Liver (tissue), 9 donors: ENCODE results near the gene LAMA5. TPM values are rescaled to one million over a fixed set of nuclear protein-coding genes. Genes with fewer than 3 reads are reported as not detected.

Experiments
- DNase-seq: peaks from one replicate; pipeline ENCODE4 v3.0.0-alpha.2; 2017; ENCODE audit warnings: low spot score
- H3K27ac ChIP-seq, 2 donors: one replicate each; pipeline ENCODE4 v1.7.0; 2013; ENCODE audit warnings: inconsistent platforms in 2 of 2, low read length in 2 of 2, control low read depth in 1 of 2, low read depth in 1 of 2, mild to moderate bottlenecking in 1 of 2
- H3K27me3 ChIP-seq, 4 donors: one replicate each; pipeline versions ENCODE4 v1.6.1 to v1.7.0; 2013; ENCODE audit warnings: low read length in 3 of 4, inconsistent platforms in 1 of 4, mild to moderate bottlenecking in 1 of 4, moderate library complexity in 1 of 4; ENCODE audit not compliant: control insufficient read depth in 4 of 4, insufficient read depth in 4 of 4
- H3K36me3 ChIP-seq, 4 donors: one replicate each; pipeline versions ENCODE4 v1.6.1 to v1.7.0; 2013; ENCODE audit warnings: low read length in 3 of 4, mild to moderate bottlenecking in 3 of 4, low read depth in 1 of 4, moderate library complexity in 1 of 4; ENCODE audit not compliant: control insufficient read depth in 4 of 4, insufficient read depth in 3 of 4
- H3K4me1 ChIP-seq, 4 donors: one replicate each; pipeline versions ENCODE4 v1.6.1 to v1.7.0; 2013; ENCODE audit warnings: low read length in 3 of 4, mild to moderate bottlenecking in 3 of 4, moderate library complexity in 1 of 4; ENCODE audit not compliant: control insufficient read depth in 4 of 4, insufficient read depth in 4 of 4
- H3K4me3 ChIP-seq, 3 donors: one replicate each; pipeline versions ENCODE4 v1.6.1 to v1.7.0; 2013; ENCODE audit warnings: low read length in 3 of 3, control low read depth in 1 of 3, low read depth in 1 of 3, mild to moderate bottlenecking in 1 of 3
- H3K9ac ChIP-seq, 2 donors: one replicate each; pipeline ENCODE4 v1.7.0; 2013; ENCODE audit warnings: low read length in 2 of 2, mild to moderate bottlenecking in 2 of 2, moderate library complexity in 2 of 2, control low read depth in 1 of 2, low read depth in 1 of 2
- H3K9me3 ChIP-seq, 4 donors: one replicate each; pipeline versions ENCODE4 v1.6.1 to v1.7.0; 2013; ENCODE audit warnings: low read length in 3 of 4; ENCODE audit not compliant: control insufficient read depth in 4 of 4
- ATF3 ChIP-seq: IDR thresholded peaks from 2 replicates; pipeline ENCODE4 v1.6.1; 2016; ENCODE audit warnings: antibody characterized with exemption
- CTCF ChIP-seq: fragments of 150-350 bp; IDR thresholded peaks from 2 replicates; pipeline ENCODE4 v1.5.1; 2017; ENCODE audit warnings: improper control_type of control experiment, low read depth, low read length; ENCODE audit not compliant: missing input control
- EGR1 ChIP-seq, 2 donors: IDR thresholded peaks; 2 replicates each; pipeline ENCODE4 v1.6.1; 2016 to 2018; ENCODE audit warnings: antibody characterized with exemption in 2 of 2, low read depth in 2 of 2
- FOXA1 ChIP-seq: IDR thresholded peaks from 2 replicates; pipeline ENCODE4 v1.6.1; 2016; ENCODE audit warnings: antibody characterized with exemption
- FOXA2 ChIP-seq: IDR thresholded peaks from 2 replicates; pipeline ENCODE4 v1.6.1; 2016; ENCODE audit warnings: antibody characterized with exemption
- GABPA ChIP-seq, 2 donors: IDR thresholded peaks in 1 of 2; conservative IDR thresholded peaks in 1 of 2; 2 replicates each; pipeline ENCODE4 v1.6.1; 2016; ENCODE audit warnings: antibody characterized with exemption in 2 of 2, mild to moderate bottlenecking in 1 of 2, moderate library complexity in 1 of 2
- HNF4A ChIP-seq, 2 donors: conservative IDR thresholded peaks; 2 replicates each; pipeline ENCODE4 v1.6.1; 2016; ENCODE audit warnings: antibody characterized with exemption in 2 of 2, mild to moderate bottlenecking in 2 of 2
- HNF4G ChIP-seq: IDR thresholded peaks from 2 replicates; pipeline ENCODE4 v1.6.1; 2016; ENCODE audit warnings: antibody characterized with exemption
- JUND ChIP-seq, 2 donors: IDR thresholded peaks; 2 replicates each; pipeline ENCODE4 v1.6.1; 2016; ENCODE audit warnings: antibody characterized with exemption in 2 of 2
- MAX ChIP-seq: IDR thresholded peaks from 2 replicates; pipeline ENCODE4 v1.6.1; 2016; ENCODE audit warnings: antibody characterized with exemption
- NR2F2 ChIP-seq: IDR thresholded peaks from 2 replicates; pipeline ENCODE4 v1.6.1; 2016; ENCODE audit warnings: antibody characterized with exemption
- RAD21 ChIP-seq, 2 donors: IDR thresholded peaks; 2 replicates each; pipeline ENCODE4 v1.6.1; 2016; ENCODE audit warnings: antibody characterized with exemption in 2 of 2, mild to moderate bottlenecking in 2 of 2
- REST ChIP-seq: IDR thresholded peaks from 2 replicates; pipeline ENCODE4 v1.6.1; 2016; ENCODE audit warnings: antibody characterized with exemption, mild to moderate bottlenecking
- RXRA ChIP-seq, 2 donors: IDR thresholded peaks; 2 replicates each; pipeline ENCODE4 v1.6.1; 2017 to 2018; ENCODE audit warnings: antibody characterized with exemption in 2 of 2, mild to moderate bottlenecking in 1 of 2
- SP1 ChIP-seq: IDR thresholded peaks from 2 replicates; pipeline ENCODE4 v1.6.1; 2018; ENCODE audit warnings: antibody characterized with exemption, mild to moderate bottlenecking
- TAF1 ChIP-seq: conservative IDR thresholded peaks from 2 replicates; pipeline ENCODE4 v1.6.1; 2016; ENCODE audit warnings: antibody characterized with exemption, mild to moderate bottlenecking
- YY1 ChIP-seq: IDR thresholded peaks from 2 replicates; pipeline ENCODE4 v1.6.1; 2016; ENCODE audit warnings: antibody characterized with exemption, mild to moderate bottlenecking
- ZBTB33 ChIP-seq: IDR thresholded peaks from 2 replicates; pipeline ENCODE4 v1.6.1; 2016; ENCODE audit warnings: antibody characterized with exemption
- WGBS: extraction: QIAGEN DNeasy Blood & Tissue Kit; methylation state at CpG from one replicate; pipeline ENCODE4 v1.1.7; 2013; 5-methylcytosine and 5-hydroxymethylcytosine counted together
- polyA plus RNA-seq, 2 donors: library from polyadenylated mRNA; stranded (reverse) in 1 of 2; unstranded in 1 of 2; fragments of 200-250 nt in 1 of 2; fragments of >200 nt in 1 of 2; fragmentation: Nextera tagmentation in 1 of 2; extraction: Ambion mirVana in 1 of 2; gene quantifications; one replicate each; pipeline versions ENCODE4 v1.2.1 to v1.2.3, GENCODE V29; 2013 to 2015
- total RNA-seq, 2 donors: library from RNA; depleted of rRNA; stranded (reverse); fragments of >200 nt; gene quantifications; one replicate each; pipeline ENCODE4 v1.2.3, GENCODE V29; 2014
- donor health status: healthy.
- donor health status: healthy.
- donor health status: healthy.
- donor health status: healthy.
- donor health status: healthy.

LAMA5 gene
- total and polyA plus RNA-seq, 4 donors = 3.6 to 40.2 (median 13.7) TPM

- Histone ChIP-seq H3K36me3 (peaks cover 8 to 21% (median 17%) of the 10 kb centered on the region in 4 donors), H3K27me3 (no peaks in the 10 kb centered on the region), H3K4me1 (peaks cover 18 to 52% (median 45%) of the 10 kb centered on the region in 4 donors), H3K27ac (peak within 1 kb of the TSS; percentile 100), H3K4me3 (peak within 1 kb of the TSS; percentile 79 to 93 (median 85)), H3K9ac (peak within 1 kb of the TSS; percentile 75 to 95), H3K9me3 (no peaks in the 10 kb centered on the region)
- peak; percentile 86 for TF ChIP-seq CTCF
- TF ChIP-seq RAD21 (IDR thresholded peaks at IDR 0.05) = peak; percentile 68 to 77
- TF ChIP-seq YY1 = peak; percentile 19
- peak; percentile 83 to 95 for TF ChIP-seq GABPA (IDR thresholded peaks at IDR 0.05 in 1 of 2, conservative IDR thresholded peaks at IDR 0.05 in 1 of 2)
- peak in 1 of 2 donors; percentile 9 for TF ChIP-seq HNF4A (conservative IDR thresholded peaks at IDR 0.05)
- peak; percentile 98 to 100 for TF ChIP-seq EGR1 (IDR thresholded peaks at IDR 0.05; ENCODE audit: low read depth in 2 of 2)
- TF ChIP-seq SP1 = peak; percentile 82
- no peak for TF ChIP-seq FOXA2
- no peak for TF ChIP-seq ATF3
- TF ChIP-seq JUND (IDR thresholded peaks at IDR 0.05) = no peak
- DNase-seq = peak; percentile 97
- under 1% methylated on average over 81 of the region's 81 CpGs for WGBS
These were observed 64.6 kb downstream of the LAMA5 start, which contains the start of gene ADRM1 for GRCh38 chr20:62302341-62303061. Gene ADRM1, plus strand, starts transcription at chr20:62302997. Its CDS starts 572 bp downstream, at chr20:62303569.

GRCh38 chr20:62301773-62302340 lies 65.3 kb downstream of the LAMA5 start:
- Histone ChIP-seq H3K4me1 (peaks cover 20 to 59% (median 50%) of the 10 kb centered on the region in 4 donors), H3K27me3 (no peaks in the 10 kb centered on the region), H3K9me3 (no peaks in the 10 kb centered on the region), H3K9ac (peak overlapping the region in 1 of 2 donors; percentile 95), H3K27ac (peak overlapping the region; percentile 100), H3K4me3 (peak overlapping the region; percentile 20 to 79 (median 60)), H3K36me3 (peaks cover 7 to 15% (median 12%) of the 10 kb centered on the region in 4 donors)
- TF ChIP-seq HNF4A (conservative IDR thresholded peaks at IDR 0.05) (peak; percentile 24 to 38), RXRA (IDR thresholded peaks at IDR 0.05) (peak; percentile 57 to 67), ATF3 (peak; percentile 37), CTCF (peak; percentile 92), EGR1 (IDR thresholded peaks at IDR 0.05; ENCODE audit: low read depth in 2 of 2) (no peak), SP1 (peak; percentile 57), YY1 (no peak), MAX (no peak), REST (peak; percentile 53), ZBTB33 (no peak), FOXA2 (no peak), RAD21 (IDR thresholded peaks at IDR 0.05) (peak; percentile 87 to 90), TAF1 (peak; percentile 33), HNF4G (peak; percentile 8), JUND (IDR thresholded peaks at IDR 0.05) (peak in 1 of 2 donors; percentile 30), GABPA (IDR thresholded peaks at IDR 0.05 in 1 of 2, conservative IDR thresholded peaks at IDR 0.05 in 1 of 2) (no peak), NR2F2 (peak; percentile 59), FOXA1 (no peak)
- WGBS = 2% methylated on average over 24 of the region's 24 CpGs
- DNase-seq = peak; percentile 89
